Astrocyte (in vitro differentiated cells and primary cell): ENCODE measurements around the gene OR5C1. TPM values are rescaled to one million over a fixed set of nuclear protein-coding genes. Genes with fewer than 3 reads are reported as not detected.

ENCODE experiments used
- DNase-seq: peaks from one replicate; pipeline ENCODE4 v3.0.0-alpha.2; 2010; ENCODE audit warnings: low read depth
- FAIRE-seq: peaks from 2 replicates; lab custom pipeline; 2011; peaks lifted over from hg19 to GRCh38; lab: Jason Lieb, UNC
- H2AFZ ChIP-seq: 2 replicates; pipeline ENCODE4 v1.6.0; 2012; ENCODE audit warnings: low read depth, low read length, inconsistent platforms
- H3K27ac ChIP-seq: 2 replicates; pipeline ENCODE4 v1.5.1; 2011; ENCODE audit warnings: low read depth, low read length, inconsistent platforms
- H3K27me3 ChIP-seq: 2 replicates; pipeline ENCODE4 v1.6.0; 2011; ENCODE audit warnings: low read length, inconsistent platforms; ENCODE audit not compliant: insufficient read depth
- H3K36me3 ChIP-seq: 2 replicates; pipeline ENCODE4 v1.5.1; 2011; ENCODE audit warnings: low read length, inconsistent platforms; ENCODE audit not compliant: insufficient read depth
- H3K4me1 ChIP-seq: 2 replicates; pipeline ENCODE4 v1.5.1; 2011; ENCODE audit warnings: low read length, inconsistent platforms; ENCODE audit not compliant: insufficient read depth
- H3K4me2 ChIP-seq: 2 replicates; pipeline ENCODE4 v1.6.0; 2012; ENCODE audit warnings: low read length, inconsistent platforms
- H3K4me3 ChIP-seq: 2 replicates; pipeline ENCODE4 v1.5.1; 2011; ENCODE audit warnings: low read depth, mild to moderate bottlenecking, low read length, inconsistent platforms; ENCODE audit not compliant: insufficient read depth
- H3K79me2 ChIP-seq: 2 replicates; pipeline ENCODE4 v1.6.0; 2012; ENCODE audit warnings: mild to moderate bottlenecking, low read length, inconsistent platforms; ENCODE audit not compliant: insufficient read depth
- H3K9ac ChIP-seq: 2 replicates; pipeline ENCODE4 v1.6.0; 2012; ENCODE audit warnings: mild to moderate bottlenecking, low read length, inconsistent platforms
- H3K9me3 ChIP-seq: 2 replicates; pipeline ENCODE4 v1.5.1; 2012; ENCODE audit warnings: low read depth, mild to moderate bottlenecking, low read length, inconsistent platforms; ENCODE audit not compliant: insufficient read depth
- H4K20me1 ChIP-seq: 2 replicates; pipeline ENCODE4 v1.6.0; 2012; ENCODE audit warnings: low read length, inconsistent platforms; ENCODE audit not compliant: insufficient read depth
- H3K27ac Mint-ChIP-seq: one replicate; pipeline ENCODE4 v1.8.0; 2021; ENCODE audit warnings: mild to moderate bottlenecking, mixed read lengths; ENCODE audit not compliant: unreplicated experiment
- H3K27me3 Mint-ChIP-seq: one replicate; pipeline ENCODE4 v1.8.0; 2021; ENCODE audit warnings: low read depth, mixed read lengths; ENCODE audit not compliant: unreplicated experiment
- H3K36me3 Mint-ChIP-seq: one replicate; pipeline ENCODE4 v1.8.0; 2021; ENCODE audit warnings: low read depth, mixed read lengths; ENCODE audit not compliant: unreplicated experiment
- H3K4me1 Mint-ChIP-seq: one replicate; pipeline ENCODE4 v1.8.0; 2021; ENCODE audit warnings: low read depth, mixed read lengths; ENCODE audit not compliant: unreplicated experiment
- H3K4me3 Mint-ChIP-seq: one replicate; pipeline ENCODE4 v1.8.0; 2021; ENCODE audit warnings: mild to moderate bottlenecking, moderate library complexity, mixed read lengths; ENCODE audit not compliant: unreplicated experiment
- H3K9me3 Mint-ChIP-seq: one replicate; pipeline ENCODE4 v1.8.0; 2021; ENCODE audit warnings: mild to moderate bottlenecking, mixed read lengths; ENCODE audit not compliant: unreplicated experiment
- EZH2 ChIP-seq: IDR thresholded peaks from 2 replicates; pipeline ENCODE4 v1.6.1; 2012; ENCODE audit warnings: mild to moderate bottlenecking, low read length, inconsistent platforms; ENCODE audit not compliant: insufficient read depth
- total RNA-seq: library from RNA; stranded (reverse); gene quantifications from 2 replicates; pipeline ENCODE4 v1.2.1, GENCODE V29; 2021
- TF ChIP-seq, protein P1 (sequence below): IDR thresholded peaks from 2 replicates; pipeline ENCODE4 v1.5.1; 2011; ENCODE audit warnings: low read depth, mild to moderate bottlenecking, inconsistent platforms, low read length, moderate library complexity; ENCODE audit not compliant: insufficient read depth

Gene OR5C1
- total RNA-seq, 1 donor from 2014 or later, result not detected

DNA sequence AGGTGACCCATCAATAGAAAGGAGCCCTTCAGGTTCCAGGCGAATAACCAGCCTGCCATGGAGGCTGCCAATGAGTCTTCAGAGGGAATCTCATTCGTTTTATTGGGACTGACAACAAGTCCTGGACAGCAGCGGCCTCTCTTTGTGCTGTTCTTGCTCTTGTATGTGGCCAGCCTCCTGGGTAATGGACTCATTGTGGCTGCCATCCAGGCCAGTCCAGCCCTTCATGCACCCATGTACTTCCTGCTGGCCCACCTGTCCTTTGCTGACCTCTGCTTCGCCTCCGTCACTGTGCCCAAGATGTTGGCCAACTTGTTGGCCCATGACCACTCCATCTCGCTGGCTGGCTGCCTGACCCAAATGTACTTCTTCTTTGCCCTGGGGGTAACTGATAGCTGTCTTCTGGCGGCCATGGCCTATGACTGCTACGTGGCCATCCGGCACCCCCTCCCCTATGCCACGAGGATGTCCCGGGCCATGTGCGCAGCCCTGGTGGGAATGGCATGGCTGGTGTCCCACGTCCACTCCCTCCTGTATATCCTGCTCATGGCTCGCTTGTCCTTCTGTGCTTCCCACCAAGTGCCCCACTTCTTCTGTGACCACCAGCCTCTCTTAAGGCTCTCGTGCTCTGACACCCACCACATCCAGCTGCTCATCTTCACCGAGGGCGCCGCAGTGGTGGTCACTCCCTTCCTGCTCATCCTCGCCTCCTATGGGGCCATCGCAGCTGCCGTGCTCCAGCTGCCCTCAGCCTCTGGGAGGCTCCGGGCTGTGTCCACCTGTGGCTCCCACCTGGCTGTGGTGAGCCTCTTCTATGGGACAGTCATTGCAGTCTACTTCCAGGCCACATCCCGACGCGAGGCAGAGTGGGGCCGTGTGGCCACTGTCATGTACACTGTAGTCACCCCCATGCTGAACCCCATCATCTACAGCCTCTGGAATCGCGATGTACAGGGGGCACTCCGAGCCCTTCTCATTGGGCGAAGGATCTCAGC, 11.6 kb downstream of the OR5C1 start, which contains the start of gene OR1K1:
Gene OR1K1 (plus strand): TSS at position 58 of the 995 bp plus-strand sequence. CDS start 0 bp downstream, at position 58.
- FAIRE-seq (no peak), DNase-seq (no peak)
- Mint-ChIP-seq H3K27ac (no peak within 1 kb of the TSS), H3K9me3 (peaks cover 9% of the 10 kb centered on the region), H3K4me1 (no peaks in the 10 kb centered on the region), H3K27me3 (peaks cover 27% of the 10 kb centered on the region), H3K4me3 (no peak within 1 kb of the TSS), H3K36me3 (no peaks in the 10 kb centered on the region)
- H3K4me3 ChIP-seq, result no peak within 1 kb of the TSS
- H3K27me3 ChIP-seq, result no peaks in the 10 kb centered on the region
- TF ChIP-seq, protein P1, sequence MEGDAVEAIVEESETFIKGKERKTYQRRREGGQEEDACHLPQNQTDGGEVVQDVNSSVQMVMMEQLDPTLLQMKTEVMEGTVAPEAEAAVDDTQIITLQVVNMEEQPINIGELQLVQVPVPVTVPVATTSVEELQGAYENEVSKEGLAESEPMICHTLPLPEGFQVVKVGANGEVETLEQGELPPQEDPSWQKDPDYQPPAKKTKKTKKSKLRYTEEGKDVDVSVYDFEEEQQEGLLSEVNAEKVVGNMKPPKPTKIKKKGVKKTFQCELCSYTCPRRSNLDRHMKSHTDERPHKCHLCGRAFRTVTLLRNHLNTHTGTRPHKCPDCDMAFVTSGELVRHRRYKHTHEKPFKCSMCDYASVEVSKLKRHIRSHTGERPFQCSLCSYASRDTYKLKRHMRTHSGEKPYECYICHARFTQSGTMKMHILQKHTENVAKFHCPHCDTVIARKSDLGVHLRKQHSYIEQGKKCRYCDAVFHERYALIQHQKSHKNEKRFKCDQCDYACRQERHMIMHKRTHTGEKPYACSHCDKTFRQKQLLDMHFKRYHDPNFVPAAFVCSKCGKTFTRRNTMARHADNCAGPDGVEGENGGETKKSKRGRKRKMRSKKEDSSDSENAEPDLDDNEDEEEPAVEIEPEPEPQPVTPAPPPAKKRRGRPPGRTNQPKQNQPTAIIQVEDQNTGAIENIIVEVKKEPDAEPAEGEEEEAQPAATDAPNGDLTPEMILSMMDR, result no peak
- TF ChIP-seq EZH2, result no peak
- no peaks in the 10 kb centered on the region for H3K36me3 ChIP-seq
- peaks cover under 1% of the 10 kb centered on the region for H3K9me3 ChIP-seq
- H3K9ac ChIP-seq, result no peak within 1 kb of the TSS
- no peak within 1 kb of the TSS for H3K27ac ChIP-seq
- H3K4me2 ChIP-seq, result no peak within 1 kb of the TSS
- no peaks in the 10 kb centered on the region for H3K4me1 ChIP-seq
- H4K20me1 ChIP-seq, result no peaks in the 10 kb centered on the region
- H2AFZ ChIP-seq, result no peak within 1 kb of the TSS
- no peaks in the 10 kb centered on the region for H3K79me2 ChIP-seq

DNA sequence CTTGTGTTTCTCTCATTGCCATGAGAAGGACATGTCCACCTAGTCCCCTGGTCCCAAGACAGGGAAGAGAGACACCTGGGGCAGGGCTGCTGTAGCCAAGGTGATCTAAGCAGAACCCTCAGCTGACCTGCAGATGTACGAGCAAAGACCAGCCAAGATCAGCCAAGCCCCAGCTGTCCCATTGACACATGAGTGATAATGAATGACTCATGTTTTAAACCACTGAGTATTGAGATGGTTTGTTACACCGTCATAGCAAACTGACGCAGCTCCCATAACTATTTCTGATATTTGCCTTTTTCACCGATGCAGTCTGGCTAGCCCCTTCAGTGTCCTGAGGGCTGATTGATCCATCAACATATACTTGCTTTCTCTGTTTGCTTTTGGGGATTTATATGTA, 17.9 kb downstream of the OR5C1 start:
- no peak overlapping the region for H3K4me3 ChIP-seq

More for the DNA sequence above, 17.9 kb downstream of the OR5C1 start:
- no peak overlapping the region for H3K4me2 ChIP-seq
- H3K27me3 ChIP-seq, result no peaks in the 10 kb centered on the region
- TF ChIP-seq EZH2, result no peak
- TF ChIP-seq, protein P1, result no peak
- Mint-ChIP-seq H3K27ac (no peak overlapping the region), H3K4me1 (peaks cover 2% of the 10 kb centered on the region), H3K9me3 (peaks cover 17% of the 10 kb centered on the region), H3K4me3 (no peak overlapping the region), H3K27me3 (peaks cover 1% of the 10 kb centered on the region), H3K36me3 (peaks cover 6% of the 10 kb centered on the region)
- no peak overlapping the region for H3K27ac ChIP-seq
- no peaks in the 10 kb centered on the region for H3K4me1 ChIP-seq
- H3K36me3 ChIP-seq, result no peaks in the 10 kb centered on the region
- H4K20me1 ChIP-seq, result no peaks in the 10 kb centered on the region
- H3K79me2 ChIP-seq, result no peaks in the 10 kb centered on the region
- no peak for FAIRE-seq
- no peak overlapping the region for H2AFZ ChIP-seq
- peak; percentile 49 for DNase-seq
- H3K9ac ChIP-seq, result no peak overlapping the region
- peaks cover 6% of the 10 kb centered on the region for H3K9me3 ChIP-seq
